ENCODE results near the gene SIGLECL1. TPM values are rescaled to one million over a fixed set of nuclear protein-coding genes. Genes with fewer than 3 reads are reported as not detected.

SIGLECL1 gene
- total and polyA plus RNA-seq, 2 experiments from 2014 or later = not detected

DNA sequence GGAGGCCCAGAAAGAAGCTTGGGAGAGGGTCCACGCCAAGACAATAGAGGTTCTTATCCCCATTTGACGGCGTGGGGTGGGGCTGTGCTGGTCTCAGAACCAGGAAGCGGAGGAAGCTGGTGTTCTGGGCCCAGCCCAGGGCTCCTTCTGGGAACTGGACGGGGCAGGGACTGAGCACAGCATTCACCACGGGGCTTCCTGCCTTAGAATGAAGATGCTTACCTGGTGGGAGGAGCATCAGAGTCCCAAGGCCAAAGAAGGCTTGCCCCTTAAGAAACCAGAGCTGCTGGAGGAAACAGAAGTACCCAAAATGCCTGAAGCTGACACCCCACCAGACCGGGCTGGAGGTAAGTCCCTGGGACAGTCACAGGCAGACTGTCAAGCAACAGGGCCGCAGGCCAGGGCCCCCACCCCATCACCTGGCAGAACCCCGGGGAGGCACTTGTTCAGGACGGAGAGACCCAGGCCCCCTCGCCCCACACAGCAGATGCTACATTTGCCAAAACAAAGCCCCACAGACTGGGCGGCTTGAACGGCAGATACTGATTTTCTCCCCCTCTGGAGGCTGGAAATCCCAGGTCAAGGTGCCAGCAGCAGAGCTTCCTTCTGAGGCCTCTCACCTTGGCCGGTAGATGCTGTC is 42.8 kb downstream of the SIGLECL1 start:
- peak; percentile 47 for DNase-seq (ENCODE audit: low spot score)
- no peak for TF ChIP-seq ZNF114 (CRISPR knock-in tag; IDR thresholded peaks at IDR 0.05)
- TF ChIP-seq POLR2AphosphoS5 (IDR thresholded peaks at IDR 0.05; ENCODE audit: low read depth) = no peak
- no peak for TF ChIP-seq JUNB (IDR thresholded peaks at IDR 0.05; ENCODE audit: unreplicated experiment)
- TF ChIP-seq EZH2 (IDR thresholded peaks at IDR 0.05; ENCODE audit: low read depth, unreplicated experiment) = no peak
- TF ChIP-seq, protein P1, sequence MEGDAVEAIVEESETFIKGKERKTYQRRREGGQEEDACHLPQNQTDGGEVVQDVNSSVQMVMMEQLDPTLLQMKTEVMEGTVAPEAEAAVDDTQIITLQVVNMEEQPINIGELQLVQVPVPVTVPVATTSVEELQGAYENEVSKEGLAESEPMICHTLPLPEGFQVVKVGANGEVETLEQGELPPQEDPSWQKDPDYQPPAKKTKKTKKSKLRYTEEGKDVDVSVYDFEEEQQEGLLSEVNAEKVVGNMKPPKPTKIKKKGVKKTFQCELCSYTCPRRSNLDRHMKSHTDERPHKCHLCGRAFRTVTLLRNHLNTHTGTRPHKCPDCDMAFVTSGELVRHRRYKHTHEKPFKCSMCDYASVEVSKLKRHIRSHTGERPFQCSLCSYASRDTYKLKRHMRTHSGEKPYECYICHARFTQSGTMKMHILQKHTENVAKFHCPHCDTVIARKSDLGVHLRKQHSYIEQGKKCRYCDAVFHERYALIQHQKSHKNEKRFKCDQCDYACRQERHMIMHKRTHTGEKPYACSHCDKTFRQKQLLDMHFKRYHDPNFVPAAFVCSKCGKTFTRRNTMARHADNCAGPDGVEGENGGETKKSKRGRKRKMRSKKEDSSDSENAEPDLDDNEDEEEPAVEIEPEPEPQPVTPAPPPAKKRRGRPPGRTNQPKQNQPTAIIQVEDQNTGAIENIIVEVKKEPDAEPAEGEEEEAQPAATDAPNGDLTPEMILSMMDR (conservative IDR thresholded peaks at IDR 0.05; ENCODE audit: low read depth in 2 of 2) = no peak
- TF ChIP-seq, protein P2, sequence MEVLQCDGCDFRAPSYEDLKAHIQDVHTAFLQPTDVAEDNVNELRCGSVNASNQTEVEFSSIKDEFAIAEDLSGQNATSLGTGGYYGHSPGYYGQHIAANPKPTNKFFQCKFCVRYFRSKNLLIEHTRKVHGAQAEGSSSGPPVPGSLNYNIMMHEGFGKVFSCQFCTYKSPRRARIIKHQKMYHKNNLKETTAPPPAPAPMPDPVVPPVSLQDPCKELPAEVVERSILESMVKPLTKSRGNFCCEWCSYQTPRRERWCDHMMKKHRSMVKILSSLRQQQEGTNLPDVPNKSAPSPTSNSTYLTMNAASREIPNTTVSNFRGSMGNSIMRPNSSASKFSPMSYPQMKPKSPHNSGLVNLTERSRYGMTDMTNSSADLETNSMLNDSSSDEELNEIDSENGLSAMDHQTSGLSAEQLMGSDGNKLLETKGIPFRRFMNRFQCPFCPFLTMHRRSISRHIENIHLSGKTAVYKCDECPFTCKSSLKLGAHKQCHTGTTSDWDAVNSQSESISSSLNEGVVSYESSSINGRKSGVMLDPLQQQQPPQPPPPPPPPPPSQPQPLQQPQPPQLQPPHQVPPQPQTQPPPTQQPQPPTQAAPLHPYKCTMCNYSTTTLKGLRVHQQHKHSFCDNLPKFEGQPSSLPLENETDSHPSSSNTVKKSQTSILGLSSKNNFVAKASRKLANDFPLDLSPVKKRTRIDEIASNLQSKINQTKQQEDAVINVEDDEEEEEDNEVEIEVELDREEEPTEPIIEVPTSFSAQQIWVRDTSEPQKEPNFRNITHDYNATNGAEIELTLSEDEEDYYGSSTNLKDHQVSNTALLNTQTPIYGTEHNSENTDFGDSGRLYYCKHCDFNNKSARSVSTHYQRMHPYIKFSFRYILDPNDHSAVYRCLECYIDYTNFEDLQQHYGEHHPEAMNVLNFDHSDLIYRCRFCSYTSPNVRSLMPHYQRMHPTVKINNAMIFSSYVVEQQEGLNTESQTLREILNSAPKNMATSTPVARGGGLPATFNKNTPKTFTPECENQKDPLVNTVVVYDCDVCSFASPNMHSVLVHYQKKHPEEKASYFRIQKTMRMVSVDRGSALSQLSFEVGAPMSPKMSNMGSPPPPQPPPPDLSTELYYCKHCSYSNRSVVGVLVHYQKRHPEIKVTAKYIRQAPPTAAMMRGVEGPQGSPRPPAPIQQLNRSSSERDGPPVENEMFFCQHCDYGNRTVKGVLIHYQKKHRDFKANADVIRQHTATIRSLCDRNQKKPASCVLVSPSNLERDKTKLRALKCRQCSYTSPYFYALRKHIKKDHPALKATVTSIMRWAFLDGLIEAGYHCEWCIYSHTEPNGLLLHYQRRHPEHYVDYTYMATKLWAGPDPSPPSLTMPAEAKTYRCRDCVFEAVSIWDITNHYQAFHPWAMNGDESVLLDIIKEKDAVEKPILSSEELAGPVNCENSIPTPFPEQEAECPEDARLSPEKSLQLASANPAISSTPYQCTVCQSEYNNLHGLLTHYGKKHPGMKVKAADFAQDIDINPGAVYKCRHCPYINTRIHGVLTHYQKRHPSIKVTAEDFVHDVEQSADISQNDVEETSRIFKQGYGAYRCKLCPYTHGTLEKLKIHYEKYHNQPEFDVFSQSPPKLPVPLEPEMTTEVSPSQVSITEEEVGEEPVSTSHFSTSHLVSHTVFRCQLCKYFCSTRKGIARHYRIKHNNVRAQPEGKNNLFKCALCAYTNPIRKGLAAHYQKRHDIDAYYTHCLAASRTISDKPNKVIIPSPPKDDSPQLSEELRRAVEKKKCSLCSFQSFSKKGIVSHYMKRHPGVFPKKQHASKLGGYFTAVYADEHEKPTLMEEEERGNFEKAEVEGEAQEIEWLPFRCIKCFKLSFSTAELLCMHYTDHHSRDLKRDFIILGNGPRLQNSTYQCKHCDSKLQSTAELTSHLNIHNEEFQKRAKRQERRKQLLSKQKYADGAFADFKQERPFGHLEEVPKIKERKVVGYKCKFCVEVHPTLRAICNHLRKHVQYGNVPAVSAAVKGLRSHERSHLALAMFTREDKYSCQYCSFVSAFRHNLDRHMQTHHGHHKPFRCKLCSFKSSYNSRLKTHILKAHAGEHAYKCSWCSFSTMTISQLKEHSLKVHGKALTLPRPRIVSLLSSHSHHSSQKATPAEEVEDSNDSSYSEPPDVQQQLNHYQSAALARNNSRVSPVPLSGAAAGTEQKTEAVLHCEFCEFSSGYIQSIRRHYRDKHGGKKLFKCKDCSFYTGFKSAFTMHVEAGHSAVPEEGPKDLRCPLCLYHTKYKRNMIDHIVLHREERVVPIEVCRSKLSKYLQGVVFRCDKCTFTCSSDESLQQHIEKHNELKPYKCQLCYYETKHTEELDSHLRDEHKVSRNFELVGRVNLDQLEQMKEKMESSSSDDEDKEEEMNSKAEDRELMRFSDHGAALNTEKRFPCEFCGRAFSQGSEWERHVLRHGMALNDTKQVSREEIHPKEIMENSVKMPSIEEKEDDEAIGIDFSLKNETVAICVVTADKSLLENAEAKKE (CRISPR knock-in tag; IDR thresholded peaks at IDR 0.05) = no peak
- TF ChIP-seq, protein P3, sequence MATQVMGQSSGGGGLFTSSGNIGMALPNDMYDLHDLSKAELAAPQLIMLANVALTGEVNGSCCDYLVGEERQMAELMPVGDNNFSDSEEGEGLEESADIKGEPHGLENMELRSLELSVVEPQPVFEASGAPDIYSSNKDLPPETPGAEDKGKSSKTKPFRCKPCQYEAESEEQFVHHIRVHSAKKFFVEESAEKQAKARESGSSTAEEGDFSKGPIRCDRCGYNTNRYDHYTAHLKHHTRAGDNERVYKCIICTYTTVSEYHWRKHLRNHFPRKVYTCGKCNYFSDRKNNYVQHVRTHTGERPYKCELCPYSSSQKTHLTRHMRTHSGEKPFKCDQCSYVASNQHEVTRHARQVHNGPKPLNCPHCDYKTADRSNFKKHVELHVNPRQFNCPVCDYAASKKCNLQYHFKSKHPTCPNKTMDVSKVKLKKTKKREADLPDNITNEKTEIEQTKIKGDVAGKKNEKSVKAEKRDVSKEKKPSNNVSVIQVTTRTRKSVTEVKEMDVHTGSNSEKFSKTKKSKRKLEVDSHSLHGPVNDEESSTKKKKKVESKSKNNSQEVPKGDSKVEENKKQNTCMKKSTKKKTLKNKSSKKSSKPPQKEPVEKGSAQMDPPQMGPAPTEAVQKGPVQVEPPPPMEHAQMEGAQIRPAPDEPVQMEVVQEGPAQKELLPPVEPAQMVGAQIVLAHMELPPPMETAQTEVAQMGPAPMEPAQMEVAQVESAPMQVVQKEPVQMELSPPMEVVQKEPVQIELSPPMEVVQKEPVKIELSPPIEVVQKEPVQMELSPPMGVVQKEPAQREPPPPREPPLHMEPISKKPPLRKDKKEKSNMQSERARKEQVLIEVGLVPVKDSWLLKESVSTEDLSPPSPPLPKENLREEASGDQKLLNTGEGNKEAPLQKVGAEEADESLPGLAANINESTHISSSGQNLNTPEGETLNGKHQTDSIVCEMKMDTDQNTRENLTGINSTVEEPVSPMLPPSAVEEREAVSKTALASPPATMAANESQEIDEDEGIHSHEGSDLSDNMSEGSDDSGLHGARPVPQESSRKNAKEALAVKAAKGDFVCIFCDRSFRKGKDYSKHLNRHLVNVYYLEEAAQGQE (IDR thresholded peaks at IDR 0.05; ENCODE audit: unreplicated experiment) = no peak
- TF ChIP-seq, protein P4, sequence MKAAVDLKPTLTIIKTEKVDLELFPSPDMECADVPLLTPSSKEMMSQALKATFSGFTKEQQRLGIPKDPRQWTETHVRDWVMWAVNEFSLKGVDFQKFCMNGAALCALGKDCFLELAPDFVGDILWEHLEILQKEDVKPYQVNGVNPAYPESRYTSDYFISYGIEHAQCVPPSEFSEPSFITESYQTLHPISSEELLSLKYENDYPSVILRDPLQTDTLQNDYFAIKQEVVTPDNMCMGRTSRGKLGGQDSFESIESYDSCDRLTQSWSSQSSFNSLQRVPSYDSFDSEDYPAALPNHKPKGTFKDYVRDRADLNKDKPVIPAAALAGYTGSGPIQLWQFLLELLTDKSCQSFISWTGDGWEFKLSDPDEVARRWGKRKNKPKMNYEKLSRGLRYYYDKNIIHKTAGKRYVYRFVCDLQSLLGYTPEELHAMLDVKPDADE (IDR thresholded peaks at IDR 0.05) = no peak
- no peak for TF ChIP-seq EZH2phosphoT487 (IDR thresholded peaks at IDR 0.05; ENCODE audit: unreplicated experiment)
- no peak for TF ChIP-seq NANOG (IDR thresholded peaks at IDR 0.05; ENCODE audit: borderline replicate concordance)
- TF ChIP-seq ZNF331 (CRISPR knock-in tag; IDR thresholded peaks at IDR 0.05; ENCODE audit: low read depth) = no peak
- TF ChIP-seq CREB1 (CRISPR knock-in tag; IDR thresholded peaks at IDR 0.05; ENCODE audit: low read depth) = no peak
- TF ChIP-seq STAT1 (IDR thresholded peaks at IDR 0.05; ENCODE audit: unreplicated experiment) = no peak
- Histone ChIP-seq H3F3A (replicated peaks; ENCODE audit: low read depth) (peaks cover 2% of the 10 kb centered on the region; the same call in 1 of the 2 replicates), H4K20me1 (replicated peaks; ENCODE audit: insufficient read depth) (no peaks in the 10 kb centered on the region), H3K27ac (ENCODE audit: low read depth) (peak overlapping the region; percentile 50; the same call in 1 of the 2 replicates), H3K4me3 (peak overlapping the region; percentile 16; the same call in 1 of the 2 replicates), H3K4me2 (peak overlapping the region; percentile 65), H3K4me1 (ENCODE audit: insufficient read depth) (peaks cover 45% of the 10 kb centered on the region), H3K27me3 (ENCODE audit: insufficient read depth) (no peaks in the 10 kb centered on the region), H3K79me2 (replicated peaks; ENCODE audit: insufficient read depth) (no peaks in the 10 kb centered on the region), H2AFZ (peak overlapping the region; percentile 70), H3K9me2 (ENCODE audit: insufficient read depth) (peaks cover 10% of the 10 kb centered on the region; the same call in 1 of the 2 replicates), H3K36me3 (ENCODE audit: insufficient read depth) (no peaks in the 10 kb centered on the region; the same call in 1 of the 2 replicates)
- Mint-ChIP-seq H3K4me1 (peaks cover 52% of the 10 kb centered on the region), H3K27me3 (ENCODE audit: insufficient read depth, low read depth, poor library complexity) (peaks cover 11% of the 10 kb centered on the region), H3K36me3 (ENCODE audit: low read depth) (no peaks in the 10 kb centered on the region), H3K9me3 (no peaks in the 10 kb centered on the region; the same call in 1 of the 3 replicates), H3K27ac (no peak overlapping the region; the same call in 1 of the 2 replicates), H3K4me3 (peak overlapping the region; percentile 10; the same call in 2 of the 3 replicates)
- ATAC-seq = peak; percentile 21

Data from GM23338 (cell line).